GM20000 (cell line): Measurements from ENCODE around the gene CLDN24.

Experiments
- DNase-seq: peaks from one replicate; pipeline ENCODE4 v3.0.0; 2012; ENCODE audit warnings: low spot score
- CTCF ChIP-seq: IDR thresholded peaks from 2 replicates; pipeline ENCODE4 v1.5.1; 2012; ENCODE audit warnings: mild to moderate bottlenecking, control low read depth; ENCODE audit errors: extremely low read depth, missing control alignments

CLDN24 gene

GRCh38 chr4:183291070-183291469 is 31.2 kb downstream of the CLDN24 start:
- DNase-seq: no peak
- no peak for TF ChIP-seq CTCF

- DNase-seq: no peak
- no peak for TF ChIP-seq CTCF
Observed at GRCh38 chr4:183289688-183290087, 32.5 kb downstream of the CLDN24 start.

- no peak for DNase-seq
- no peak for TF ChIP-seq CTCF
Observed at GRCh38 chr4:183288955-183289354, 33.3 kb downstream of the CLDN24 start.

- DNase-seq: no peak
Observed at GRCh38 chr4:183287677-183288076, 34.5 kb downstream of the CLDN24 start.

GRCh38 chr4:183287309-183287659 is 34.9 kb downstream of the CLDN24 start:
- DNase-seq: no peak
- TF ChIP-seq CTCF: no peak

More at GRCh38 chr4:183287677-183288076, 34.5 kb downstream of the CLDN24 start:
- no peak for TF ChIP-seq CTCF

DNA sequence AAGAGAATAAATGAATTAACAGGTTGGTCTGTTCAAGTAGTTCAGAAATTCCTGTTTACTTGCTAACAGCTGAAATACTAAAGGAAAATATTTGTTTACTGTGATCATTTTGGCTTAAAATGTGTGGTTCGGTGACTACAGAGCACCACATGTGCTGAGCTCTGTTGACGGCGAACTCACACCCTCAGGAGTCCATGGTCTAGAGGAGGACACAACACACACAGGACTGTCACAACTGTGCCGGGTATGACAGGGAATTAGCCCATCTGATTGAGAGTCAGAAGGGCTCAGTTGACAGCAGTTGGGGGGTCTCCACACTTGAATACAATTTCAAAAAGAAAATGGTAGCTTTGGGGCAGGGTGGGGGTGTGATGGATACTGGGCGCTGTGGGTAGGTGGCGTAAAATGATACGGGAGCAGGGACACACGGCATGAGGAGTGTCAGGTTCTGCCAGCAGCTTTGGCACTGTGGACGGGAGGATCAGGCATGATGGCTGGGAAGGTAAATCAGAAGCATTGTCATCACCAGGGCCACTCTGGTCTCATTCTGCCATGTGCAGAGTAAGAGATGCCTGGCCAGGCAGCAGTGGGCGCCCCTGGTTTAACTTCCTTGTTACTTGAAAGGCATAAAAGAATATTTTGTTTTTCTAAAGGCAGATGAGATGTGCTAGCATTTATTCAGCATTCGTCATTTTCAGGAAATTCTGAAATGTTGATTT is 35.5 kb downstream of the CLDN24 start:
- no peak for TF ChIP-seq CTCF

DNA sequence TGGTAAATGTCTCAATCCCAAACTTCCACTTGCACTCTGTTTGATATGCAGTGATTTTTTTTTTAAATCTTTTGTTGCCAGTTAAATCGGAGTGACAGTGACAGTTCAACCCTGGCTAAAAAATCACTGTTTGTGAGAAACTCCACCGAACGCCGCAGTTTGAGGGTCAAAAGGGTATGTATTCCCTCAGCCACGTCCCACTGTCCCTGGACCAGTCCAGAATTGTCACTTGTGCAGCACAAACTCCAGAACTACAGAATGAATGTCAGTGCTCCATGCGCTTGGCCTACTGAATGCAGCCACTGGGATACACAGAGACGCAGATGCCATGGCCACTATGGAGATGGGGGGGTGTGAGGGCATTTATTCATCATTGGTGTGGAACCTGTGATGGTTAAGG is 36.3 kb downstream of the CLDN24 start:
- TF ChIP-seq CTCF: no peak
- no peak for DNase-seq

More for the DNA sequence above, 35.5 kb downstream of the CLDN24 start:
- DNase-seq: no peak
